Mesothelial cell of epicardium (in vitro differentiated cells): ENCODE data around the gene CHMP4B. TPM values are rescaled to one million over a fixed set of nuclear protein-coding genes. Genes with fewer than 3 reads are reported as not detected.

Experiments
- DNase-seq, 2 experiments: peaks; one replicate each; pipeline ENCODE4 v3.0.0; 2021; ENCODE audit warnings: low spot score in 2 of 2; ENCODE audit not compliant: unreplicated experiment in 2 of 2
- H3K27ac Mint-ChIP-seq: 2 replicates; pipeline ENCODE4 v1.8.0; 2021; ENCODE audit warnings: mixed read lengths
- H3K27me3 Mint-ChIP-seq: 2 replicates; pipeline ENCODE4 v1.8.0; 2021; ENCODE audit warnings: low read depth, mixed read lengths
- H3K36me3 Mint-ChIP-seq: 2 replicates; pipeline ENCODE4 v1.8.0; 2021; ENCODE audit warnings: mixed read lengths
- H3K4me1 Mint-ChIP-seq: 2 replicates; pipeline ENCODE4 v1.8.0; 2021; ENCODE audit warnings: mixed read lengths
- H3K4me3 Mint-ChIP-seq: 2 replicates; pipeline ENCODE4 v1.8.0; 2021; ENCODE audit warnings: mild to moderate bottlenecking, moderate library complexity, mixed read lengths
- H3K9me3 Mint-ChIP-seq: 2 replicates; pipeline ENCODE4 v1.8.0; 2021; ENCODE audit warnings: mixed read lengths
- CTCF ChIP-seq: fragments of 200-600 bp; sonication (generic); IDR thresholded peaks from one replicate; pipeline ENCODE4 v1.5.0; 2021; ENCODE audit warnings: antibody characterized with exemption; ENCODE audit not compliant: unreplicated experiment
- total RNA-seq: library from RNA; stranded (reverse); gene quantifications from 3 replicates; pipeline ENCODE4 v1.2.1, GENCODE V29; 2021

CHMP4B gene
- total RNA-seq, 1 donor from 2014 or later = 76.9 TPM

GRCh38 chr20:33814238-33814712 lies 3.1 kb downstream of the CHMP4B start:
- Mint-ChIP-seq H3K4me1 (peaks cover 50% of the 10 kb centered on the region), H3K27ac (no peak overlapping the region), H3K4me3 (no peak overlapping the region), H3K9me3 (no peaks in the 10 kb centered on the region), H3K27me3 (no peaks in the 10 kb centered on the region), H3K36me3 (peaks cover 4% of the 10 kb centered on the region)
- TF ChIP-seq CTCF = no peak
- DNase-seq = no peak

GRCh38 chr20:33815671-33816070 lies 4.5 kb downstream of the CHMP4B start:
- no peaks in the 10 kb centered on the region for H3K27me3 Mint-ChIP-seq
- no peak for DNase-seq
- H3K4me3 Mint-ChIP-seq = no peak overlapping the region
- H3K27ac Mint-ChIP-seq = no peak overlapping the region
- H3K9me3 Mint-ChIP-seq = no peaks in the 10 kb centered on the region
- peaks cover 57% of the 10 kb centered on the region for H3K4me1 Mint-ChIP-seq
- peaks cover 7% of the 10 kb centered on the region for H3K36me3 Mint-ChIP-seq
- no peak for TF ChIP-seq CTCF

GRCh38 chr20:33816191-33816590 lies 5.0 kb downstream of the CHMP4B start:
- H3K4me3 Mint-ChIP-seq = no peak overlapping the region
- TF ChIP-seq CTCF = no peak
- no peak overlapping the region for H3K27ac Mint-ChIP-seq
- peaks cover 7% of the 10 kb centered on the region for H3K36me3 Mint-ChIP-seq
- H3K4me1 Mint-ChIP-seq = peaks cover 57% of the 10 kb centered on the region
- H3K9me3 Mint-ChIP-seq = no peaks in the 10 kb centered on the region
- H3K27me3 Mint-ChIP-seq = no peaks in the 10 kb centered on the region
- no peak for DNase-seq

- H3K4me1 Mint-ChIP-seq = peaks cover 54% of the 10 kb centered on the region
- no peaks in the 10 kb centered on the region for H3K9me3 Mint-ChIP-seq
- peaks cover 7% of the 10 kb centered on the region for H3K36me3 Mint-ChIP-seq
- peak overlapping the region; percentile 15 for H3K27ac Mint-ChIP-seq
- TF ChIP-seq CTCF = no peak
- no peak for DNase-seq
- no peaks in the 10 kb centered on the region for H3K27me3 Mint-ChIP-seq
- H3K4me3 Mint-ChIP-seq = no peak overlapping the region
These were observed 6.3 kb downstream of the CHMP4B start for GRCh38 chr20:33817411-33817810.

GRCh38 chr20:33819456-33819855 lies 8.3 kb downstream of the CHMP4B start:
- TF ChIP-seq CTCF = no peak
- Mint-ChIP-seq H3K4me3 (no peak overlapping the region), H3K36me3 (peaks cover 7% of the 10 kb centered on the region), H3K27ac (no peak overlapping the region), H3K9me3 (no peaks in the 10 kb centered on the region), H3K27me3 (no peaks in the 10 kb centered on the region), H3K4me1 (peaks cover 34% of the 10 kb centered on the region)
- no peak for DNase-seq

GRCh38 chr20:33820362-33820761 lies 9.2 kb downstream of the CHMP4B start:
- Mint-ChIP-seq H3K36me3 (peaks cover 4% of the 10 kb centered on the region), H3K4me3 (no peak overlapping the region), H3K4me1 (peaks cover 34% of the 10 kb centered on the region), H3K27ac (peak overlapping the region; percentile 4), H3K27me3 (no peaks in the 10 kb centered on the region), H3K9me3 (no peaks in the 10 kb centered on the region)
- DNase-seq = no peak
- TF ChIP-seq CTCF = no peak
